Activated B cell treated with CpG ODN at 0.5 μM for 24 hours (primary cell): ENCODE results near the gene SH3TC1. TPM values are rescaled to one million over a fixed set of nuclear protein-coding genes. Genes with fewer than 3 reads are reported as not detected.
A peak's percentile ranks its signal among the peaks of the same experiment; 100 is the strongest.

Source experiments
- ATAC-seq: fragments of 200-7000 bp; cut with Tn5 transposase; one replicate; pipeline ENCODE4 v1.10.0; 2021; ENCODE audit warnings: low read depth, mild to moderate bottlenecking, moderate library complexity
- CTCF ChIA-PET: fragments of 350-600 bp; sonication (Branson Sonifier 250); formaldehyde crosslinking; loops from one replicate; lab custom pipeline; 2021; ENCODE audit warnings: antibody characterized with exemption; lab: Charles Lee
- POLR2A ChIA-PET: fragments of 350-600 bp; sonication (Branson Sonifier 250); formaldehyde crosslinking; loops from one replicate; lab custom pipeline; 2021; ENCODE audit warnings: antibody characterized with exemption; lab: Charles Lee
- DNase-seq: peaks from one replicate; pipeline ENCODE4 v3.0.0; 2022
- H3K27ac Mint-ChIP-seq: one replicate; pipeline ENCODE4 v1.8.0; 2020; ENCODE audit warnings: mixed read lengths
- H3K27me3 Mint-ChIP-seq: one replicate; pipeline ENCODE4 v1.8.0; 2021; ENCODE audit warnings: mixed read lengths
- H3K36me3 Mint-ChIP-seq: one replicate; pipeline ENCODE4 v1.8.0; 2021; ENCODE audit warnings: low read depth, mixed read lengths
- H3K4me1 Mint-ChIP-seq: one replicate; pipeline ENCODE4 v1.8.0; 2021; ENCODE audit warnings: mixed read lengths
- H3K4me3 Mint-ChIP-seq: one replicate; pipeline ENCODE4 v1.8.0; 2020; ENCODE audit warnings: mild to moderate bottlenecking, mixed read lengths
- H3K9me3 Mint-ChIP-seq: one replicate; pipeline ENCODE4 v1.8.0; 2020; ENCODE audit warnings: mixed read lengths
- CTCF ChIP-seq: fragments of 200-600 bp; IDR thresholded peaks from one replicate; pipeline ENCODE4 v1.8.0; 2022; ENCODE audit warnings: antibody characterized with exemption, mild to moderate bottlenecking
- intact Hi-C: fragments of 100-400 bp; cut with micrococcal nuclease; formaldehyde crosslinking; loops from one replicate; pipeline ENCODE4 v1.15.1; 2024
- total RNA-seq: library from RNA; stranded (reverse); gene quantifications from 2 replicates; pipeline ENCODE4 v1.2.3, GENCODE V29; 2022

SH3TC1 gene
- total RNA-seq, 1 donor from 2014 or later: 135 TPM

- Mint-ChIP-seq H3K9me3 (no peaks in the 10 kb centered on the region), H3K4me3 (no peak overlapping the region), H3K36me3 (no peaks in the 10 kb centered on the region), H3K27ac (no peak overlapping the region), H3K4me1 (no peaks in the 10 kb centered on the region), H3K27me3 (peaks cover 28% of the 10 kb centered on the region)
- intact Hi-C loops: no loop called here
- no peak for TF ChIP-seq CTCF
- ChIA-PET CTCF (interaction anchor here (1.1 to 2.3 kb wide), 2 partner anchors 90 to 137 kb away, joined by 3 to 6 read pairs; no protein-coding TSS in a partner anchor), POLR2A (no interaction called here)
- DNase-seq (no peak), ATAC-seq (no peak)
Observed at GRCh38 chr4:8266508-8266907, 67.4 kb downstream of the SH3TC1 start.

GRCh38 chr4:8267077-8267476, 68.0 kb downstream of the SH3TC1 start:
- no peaks in the 10 kb centered on the region for H3K4me1 Mint-ChIP-seq
- ChIA-PET CTCF (interaction anchor here (1.1 to 2.3 kb wide), 2 partner anchors 90 to 136 kb away, joined by 3 to 6 read pairs; no protein-coding TSS in a partner anchor), POLR2A (no interaction called here)
- H3K27me3 Mint-ChIP-seq: peaks cover 30% of the 10 kb centered on the region
- DNase-seq (no peak), ATAC-seq (peak; percentile 42)
- no peaks in the 10 kb centered on the region for H3K36me3 Mint-ChIP-seq
- no peak for TF ChIP-seq CTCF
- intact Hi-C loops: no loop called here
- no peaks in the 10 kb centered on the region for H3K9me3 Mint-ChIP-seq
- no peak overlapping the region for H3K27ac Mint-ChIP-seq
- no peak overlapping the region for H3K4me3 Mint-ChIP-seq

- no peaks in the 10 kb centered on the region for H3K4me1 Mint-ChIP-seq
- intact Hi-C loops: no loop called here
- ATAC-seq (no peak), DNase-seq (no peak)
- TF ChIP-seq CTCF: no peak
- POLR2A ChIA-PET: no interaction called here
- no peak overlapping the region for H3K4me3 Mint-ChIP-seq
- H3K36me3 Mint-ChIP-seq: no peaks in the 10 kb centered on the region
- H3K9me3 Mint-ChIP-seq: no peaks in the 10 kb centered on the region
- peaks cover 31% of the 10 kb centered on the region for H3K27me3 Mint-ChIP-seq
- CTCF ChIA-PET: interaction anchor here (2.3 kb wide), 1 partner anchor 135 kb away, joined by 6 read pairs; no protein-coding TSS in a partner anchor
- H3K27ac Mint-ChIP-seq: no peak overlapping the region
Observed at GRCh38 chr4:8268211-8268610, 69.1 kb downstream of the SH3TC1 start.

- ChIA-PET CTCF (no interaction called here), POLR2A (no interaction called here)
- no peaks in the 10 kb centered on the region for H3K4me1 Mint-ChIP-seq
- H3K36me3 Mint-ChIP-seq: no peaks in the 10 kb centered on the region
- TF ChIP-seq CTCF: no peak
- DNase-seq: no peak
- no peak overlapping the region for H3K27ac Mint-ChIP-seq
- no peak overlapping the region for H3K4me3 Mint-ChIP-seq
- peaks cover 33% of the 10 kb centered on the region for H3K27me3 Mint-ChIP-seq
- intact Hi-C loops: no loop called here
- no peak for ATAC-seq
- no peaks in the 10 kb centered on the region for H3K9me3 Mint-ChIP-seq
Observed at GRCh38 chr4:8268901-8269534, 69.9 kb downstream of the SH3TC1 start.

- Mint-ChIP-seq H3K4me1 (no peaks in the 10 kb centered on the region), H3K9me3 (no peaks in the 10 kb centered on the region), H3K27ac (no peak within 1 kb of the TSS), H3K4me3 (no peak within 1 kb of the TSS), H3K36me3 (no peaks in the 10 kb centered on the region), H3K27me3 (peaks cover 37% of the 10 kb centered on the region)
- intact Hi-C loops: no loop called here
- ChIA-PET CTCF (no interaction called here), POLR2A (no interaction called here)
- ATAC-seq (no peak), DNase-seq (no peak)
- no peak for TF ChIP-seq CTCF
Observed at GRCh38 chr4:8269535-8270417, 70.7 kb downstream of the SH3TC1 start, which contains the start of gene HTRA3. Gene HTRA3 (plus strand): TSS chr4:8269754. CDS start chr4:8269969, 215 bp downstream.
